GM03348 (cell line): ENCODE measurements around the gene ART5.
"Not testable (repeated sequence)": the region's sequence is repeated elsewhere in the genome, so short reads cannot be mapped to it uniquely, and the experiment has no call there.

Experiments used
- DNase-seq: peaks from one replicate; pipeline ENCODE4 v3.0.0; 2012; ENCODE audit warnings: low spot score

The ART5 gene

DNA sequence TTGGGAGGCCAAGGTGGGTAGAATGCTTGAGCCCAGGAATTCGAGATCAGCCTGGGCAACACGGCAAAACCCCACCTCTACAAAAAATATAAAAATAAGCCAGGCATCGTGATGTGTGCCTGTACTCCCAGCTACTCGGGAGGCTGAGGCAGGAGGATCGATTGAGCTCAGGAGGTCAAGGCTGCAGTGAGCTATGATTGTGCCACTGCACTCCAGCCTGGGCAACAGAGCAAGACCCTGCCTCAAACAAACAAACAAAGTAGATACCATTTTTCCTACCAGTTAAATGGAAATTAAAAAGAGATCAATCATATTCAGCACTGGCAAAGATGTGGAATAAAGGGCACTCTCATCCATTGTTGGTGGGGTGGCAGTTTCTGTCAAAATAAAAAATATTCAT lies 15.5 kb upstream of the ART5 start:
- DNase-seq = not testable (repeated sequence)

DNA sequence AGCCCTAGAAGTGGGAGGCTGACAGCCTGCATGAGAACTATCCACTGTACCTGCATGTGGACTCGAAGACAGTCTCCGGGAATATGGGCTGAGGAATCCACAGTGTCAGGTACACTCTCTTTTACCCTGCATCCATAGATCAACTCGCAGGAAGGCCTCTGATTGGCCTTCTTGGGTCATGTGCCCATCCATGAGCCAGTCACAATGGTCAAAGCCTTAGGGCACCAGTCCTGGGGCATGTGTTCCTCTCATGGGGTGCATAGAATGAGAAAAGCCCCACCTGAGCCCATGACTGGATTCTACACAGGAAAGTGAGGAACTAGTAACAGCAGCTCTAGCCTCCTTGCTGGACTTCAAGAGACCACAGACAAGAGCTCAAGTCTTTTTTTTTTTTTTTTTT lies 13.8 kb upstream of the ART5 start:
- DNase-seq = no peak

DNA sequence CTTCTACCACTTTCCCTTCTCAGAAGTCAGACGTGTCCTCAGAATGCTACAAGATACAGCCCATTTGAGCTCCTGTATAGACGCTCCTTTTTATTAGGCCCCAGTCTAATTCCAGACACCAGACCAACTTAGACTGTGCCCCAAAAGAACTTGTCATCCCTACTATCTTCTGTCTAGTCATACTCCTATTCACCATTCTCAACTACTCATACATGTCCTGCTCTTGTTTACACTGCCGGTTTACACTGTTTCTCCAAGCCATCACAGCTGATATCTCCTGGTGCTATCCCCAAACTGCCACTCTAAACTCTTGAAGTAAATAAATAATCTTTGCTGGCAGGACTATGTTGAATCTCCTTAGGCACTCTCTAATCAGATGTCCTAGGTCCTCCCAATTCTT lies 10.7 kb upstream of the ART5 start:
- not testable (repeated sequence) for DNase-seq

DNA sequence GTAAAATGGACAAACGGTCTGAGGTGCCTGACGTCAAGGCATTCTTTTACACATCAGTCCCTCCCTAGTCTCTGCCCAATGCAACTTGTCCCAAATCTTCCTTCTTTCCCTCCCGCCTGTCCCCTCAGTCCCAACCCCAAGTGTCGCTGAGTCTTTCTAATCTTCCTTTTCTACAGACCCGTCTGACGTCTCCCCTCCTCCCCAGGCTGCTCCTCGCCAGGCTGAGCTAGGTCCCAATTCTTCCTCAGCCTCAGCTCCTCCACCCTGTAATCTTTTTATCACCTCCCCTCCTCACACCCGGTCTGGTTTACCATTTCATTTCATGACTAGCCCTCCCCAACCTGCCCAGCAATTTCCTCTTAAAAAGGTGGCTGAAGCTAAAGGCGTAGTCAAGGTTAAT lies 7.6 kb upstream of the ART5 start:
- DNase-seq = not testable (repeated sequence)

DNA sequence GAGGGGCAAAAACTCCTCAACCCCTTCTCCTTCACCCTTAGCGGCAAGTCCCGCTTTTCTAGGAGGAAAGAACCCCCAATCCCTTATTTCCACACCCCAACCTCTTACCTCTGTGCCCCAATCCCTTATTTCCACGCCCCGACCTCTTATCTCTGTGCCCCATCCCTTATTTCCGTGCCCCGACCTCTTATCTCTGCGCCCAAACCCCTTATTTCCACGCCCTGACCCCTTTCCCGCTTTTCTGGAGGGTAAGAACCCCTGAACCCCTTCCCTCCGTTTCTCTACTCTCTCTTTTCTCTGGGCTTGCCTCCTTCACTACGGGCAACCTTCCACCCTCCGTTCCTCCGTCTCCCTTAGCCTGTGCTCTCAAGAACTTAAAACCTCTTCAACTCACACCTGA lies 7.1 kb upstream of the ART5 start:
- not testable (repeated sequence) for DNase-seq

DNA sequence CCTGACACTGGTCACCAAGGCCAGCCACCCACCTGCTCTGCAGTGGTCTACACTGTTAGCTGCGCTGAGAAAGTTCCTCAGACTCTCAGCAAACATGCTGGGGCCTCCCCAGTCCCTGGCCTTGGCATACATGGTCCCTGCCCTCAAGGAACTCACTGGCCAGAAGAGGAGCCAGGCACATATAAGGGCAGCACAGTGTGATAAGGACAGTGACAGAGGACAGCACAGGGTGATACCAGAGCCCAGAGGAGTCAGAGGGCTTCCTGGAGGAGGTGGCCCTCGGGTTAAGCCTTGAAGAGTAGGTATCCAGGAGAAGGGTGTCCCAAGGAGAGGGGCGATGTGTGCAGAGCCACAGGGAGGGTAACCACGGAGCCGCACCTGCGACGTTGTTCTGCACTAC lies 3.8 kb upstream of the ART5 start:
- DNase-seq = no peak

DNA sequence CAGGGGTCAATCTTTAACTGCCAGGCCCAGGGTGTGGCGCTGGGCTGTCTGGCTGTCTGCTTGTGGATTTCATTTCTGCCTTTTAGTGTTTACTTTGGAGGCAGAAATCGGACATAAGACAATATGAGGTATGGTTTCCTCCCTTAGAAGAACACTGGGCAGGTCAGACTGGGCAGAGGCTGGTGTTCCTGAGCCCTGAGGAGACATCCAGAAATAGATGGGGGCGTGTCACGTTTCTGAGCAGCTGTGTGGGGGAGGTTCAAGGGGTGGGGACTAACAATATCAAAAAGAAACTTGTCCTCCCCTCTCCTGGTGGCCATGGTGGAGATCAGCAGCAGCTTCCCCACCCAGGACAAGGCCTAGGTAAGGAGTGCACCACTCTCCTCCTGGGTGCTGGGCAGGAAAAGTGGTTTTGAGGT lies 3.0 kb upstream of the ART5 start, which contains the start of gene ART1:
TSS of gene ART1 (plus strand) at position 312 of the 419 bp plus-strand sequence. CDS start 14,086 bp downstream, outside the sequence.
- DNase-seq = no peak

DNA sequence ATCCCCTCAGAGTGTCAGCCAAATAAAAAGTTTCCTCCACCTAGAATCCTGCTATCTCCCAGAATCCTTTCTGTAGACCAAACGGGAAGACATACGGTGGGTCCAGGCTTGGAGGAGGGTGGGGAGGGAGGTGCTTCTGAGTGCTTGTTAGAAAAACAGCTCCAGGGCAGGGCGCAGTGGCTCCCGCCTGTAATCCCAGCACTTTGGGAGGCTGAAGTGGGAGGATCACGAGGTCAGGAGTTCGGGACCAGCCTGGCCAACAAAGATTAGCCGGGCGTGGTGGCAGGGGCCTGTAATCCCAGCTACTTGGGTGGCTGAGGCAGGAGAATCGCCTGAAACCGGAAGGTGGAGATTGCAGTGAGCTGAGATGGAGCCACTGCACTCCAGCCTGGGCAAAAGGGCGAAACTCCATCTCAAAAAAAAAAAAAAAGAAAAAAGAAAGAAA lies 1.3 kb upstream of the ART5 start:
- DNase-seq = not testable (repeated sequence)

DNA sequence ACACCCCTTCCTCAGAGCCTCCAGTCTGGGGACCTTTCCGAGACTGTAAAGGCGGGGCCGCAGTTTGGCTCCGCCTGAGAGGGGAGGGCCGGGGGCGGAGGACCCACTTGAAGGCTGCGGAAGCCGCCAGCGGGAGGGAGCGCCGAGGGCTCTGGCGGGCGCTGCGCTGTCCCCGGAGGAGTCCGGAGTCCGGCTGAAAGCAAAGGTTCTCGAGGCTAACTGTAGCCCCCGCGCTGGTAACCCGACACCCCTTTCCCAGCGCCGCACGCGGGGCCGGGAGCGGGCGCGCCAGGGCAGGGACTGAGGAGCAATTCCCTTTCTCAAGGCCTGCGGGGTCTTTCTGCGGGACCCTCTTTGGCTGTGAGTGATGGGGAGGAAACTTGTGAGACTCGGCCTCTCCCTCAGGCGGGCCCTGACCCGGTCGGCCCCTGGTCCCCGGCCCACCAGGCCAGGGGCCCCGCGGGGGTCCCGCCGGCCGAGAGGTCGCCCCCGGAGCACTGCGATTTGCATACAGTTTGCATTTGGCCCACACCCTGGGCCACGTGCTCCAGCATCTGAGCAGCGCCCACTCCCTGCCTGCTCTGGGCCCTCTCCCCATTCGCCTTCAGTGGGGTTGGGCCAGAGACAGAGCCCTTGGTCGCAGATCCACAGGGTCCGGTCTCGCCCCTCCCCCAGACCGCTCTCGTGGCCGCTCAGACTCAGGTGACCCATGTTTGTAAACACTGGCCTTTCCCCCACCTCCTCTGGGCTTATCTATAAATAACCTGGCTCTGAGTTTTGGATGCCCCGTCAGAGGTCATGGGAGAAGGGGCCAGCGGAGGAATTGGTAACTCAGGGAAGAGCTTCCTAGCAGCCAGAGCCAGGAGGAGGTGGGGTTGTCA lies 519 bp upstream of the ART5 start:
- DNase-seq = peak; percentile 91

DNA sequence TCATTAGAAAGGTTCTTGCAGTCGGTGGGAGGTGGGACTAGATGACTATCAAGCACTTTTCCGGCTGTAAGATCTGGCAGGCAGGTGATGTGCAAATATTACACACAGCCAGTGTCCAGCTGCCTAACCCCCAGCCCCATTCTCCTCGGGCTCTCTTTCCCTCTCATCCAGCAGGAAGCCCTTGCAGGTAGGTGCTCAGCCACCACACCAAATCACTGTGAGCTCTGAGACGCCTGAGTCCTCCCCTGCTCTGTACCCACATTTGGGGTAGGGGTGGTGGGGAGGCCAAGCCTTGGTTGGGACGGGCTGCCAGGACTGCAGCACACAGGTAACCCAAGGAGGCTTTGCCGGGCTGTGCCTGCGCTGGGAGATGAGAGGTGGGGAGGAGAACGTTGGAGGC lies 601 bp downstream of the ART5 start:
- DNase-seq = no peak

DNA sequence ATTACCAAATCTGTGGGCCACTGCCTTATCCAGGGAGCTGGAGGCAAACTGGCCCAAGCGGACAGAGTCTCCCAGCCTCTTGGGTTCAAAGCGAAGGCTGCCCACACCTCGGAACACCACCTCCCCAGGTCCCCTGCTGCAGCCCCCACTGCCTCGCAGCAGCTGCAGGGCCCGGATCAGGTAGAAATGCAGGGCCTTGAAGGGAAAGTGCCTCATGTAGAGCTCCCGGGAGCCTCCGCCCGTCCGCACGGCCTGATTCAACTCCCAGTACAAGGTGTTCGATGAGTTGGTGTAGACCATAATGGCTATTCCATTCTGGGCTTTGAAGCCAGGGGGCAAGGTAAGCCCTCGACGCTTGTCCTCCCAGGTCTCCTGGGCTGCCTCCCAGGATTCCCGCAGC lies 2.0 kb downstream of the ART5 start:
- DNase-seq = no peak

DNA sequence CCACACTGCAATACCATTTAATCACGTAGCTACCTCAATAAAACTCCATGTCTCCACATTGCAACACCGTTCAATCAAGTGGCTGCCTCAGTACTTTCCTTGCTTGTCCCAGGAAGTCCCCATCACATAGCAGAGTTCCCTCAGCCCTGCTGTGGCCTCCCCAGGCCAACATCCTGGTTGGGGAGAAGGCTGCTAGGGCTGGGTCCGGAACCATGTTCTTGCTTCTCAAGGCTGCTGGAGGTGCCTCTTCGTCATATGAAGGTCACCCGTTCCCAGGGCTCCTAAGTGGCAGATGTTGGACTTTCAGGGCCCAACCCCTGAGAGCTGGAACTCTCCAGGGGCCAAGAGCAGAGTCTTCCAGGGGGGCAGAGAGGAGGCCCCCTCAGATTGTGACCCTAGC lies 3.3 kb downstream of the ART5 start:
- no peak for DNase-seq

DNA sequence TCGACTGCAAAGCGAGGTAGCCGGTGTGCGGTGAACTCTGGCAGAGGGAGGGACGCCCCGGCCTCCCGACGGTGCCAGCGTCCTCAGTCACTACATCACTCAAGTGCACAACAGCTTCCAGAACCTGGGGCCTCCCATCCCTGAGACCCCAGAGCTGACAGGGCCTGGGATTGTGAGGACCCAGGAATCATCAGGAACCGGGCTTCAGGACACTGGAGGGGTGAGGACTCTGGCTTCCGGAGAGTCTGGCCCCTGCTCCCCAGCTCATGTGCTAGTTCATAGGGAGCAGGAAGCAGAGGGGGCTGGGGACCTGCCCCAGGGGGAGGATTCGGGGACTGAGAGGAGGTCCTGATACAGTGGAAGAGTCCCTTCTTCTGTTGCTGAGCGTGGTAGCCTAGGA lies 4.6 kb downstream of the ART5 start:
- no peak for DNase-seq

DNA sequence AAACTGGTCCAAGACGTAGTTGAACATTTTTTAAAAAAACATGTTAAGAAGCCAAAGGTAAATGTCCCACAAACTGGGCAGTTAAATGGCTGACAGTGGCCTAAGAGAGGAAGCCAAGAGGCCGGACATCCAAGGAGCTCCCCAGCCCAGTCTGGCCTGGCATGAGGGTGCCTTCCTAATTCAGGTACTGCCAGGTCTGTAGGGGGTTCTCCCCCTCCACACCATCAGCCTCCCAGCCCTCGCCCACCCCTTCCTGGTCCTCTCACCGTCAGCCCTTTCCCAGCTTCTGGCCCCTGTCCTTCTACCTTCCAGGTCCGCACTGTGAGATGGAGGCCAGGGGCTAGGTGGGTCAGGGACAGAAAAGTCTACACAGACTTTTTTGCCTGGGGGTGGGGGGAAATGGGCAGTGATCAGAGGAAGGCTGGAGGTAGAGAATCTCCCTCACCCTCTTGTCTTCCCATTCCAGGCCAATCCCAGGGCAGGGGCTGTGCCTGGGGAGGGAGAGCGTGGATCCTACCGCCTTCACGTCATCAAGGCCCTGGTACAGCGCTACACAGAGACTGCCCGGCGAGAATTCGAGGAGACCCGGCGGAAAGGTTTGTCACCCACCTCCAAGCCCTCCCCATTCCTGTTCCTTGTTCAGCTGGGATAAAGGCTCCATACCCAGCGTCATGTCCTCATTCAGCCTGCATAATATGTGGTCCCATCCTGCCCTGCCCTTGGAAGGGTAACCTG lies 6.0 kb downstream of the ART5 start:
- no peak for DNase-seq

DNA sequence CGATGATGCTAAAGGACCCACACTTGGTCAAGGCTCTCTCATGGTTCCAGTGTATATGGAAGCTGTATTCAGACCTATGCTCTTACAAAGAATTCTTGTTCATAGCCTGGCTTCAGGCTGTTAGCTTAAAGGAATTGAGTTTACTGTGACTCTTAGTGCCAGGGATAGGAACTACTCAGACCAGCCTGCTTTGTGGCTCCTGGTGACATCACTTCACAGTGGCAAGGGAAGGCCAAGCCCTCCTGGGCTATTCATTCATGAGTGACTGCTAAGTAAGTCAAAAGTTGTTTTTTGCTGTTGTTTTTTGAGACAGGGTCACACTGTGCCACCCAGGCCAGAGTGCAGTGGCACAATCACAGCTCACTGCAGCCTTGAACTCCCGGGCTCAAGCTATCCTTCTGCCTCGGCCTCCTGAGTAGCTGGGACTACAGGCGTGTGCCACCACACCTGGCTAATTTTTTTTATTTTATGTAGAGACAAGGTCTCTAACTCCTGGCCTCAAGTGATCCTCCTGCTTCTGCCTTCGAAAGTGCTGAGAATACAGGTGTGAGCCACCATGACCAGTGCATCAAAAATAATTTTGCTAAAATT lies 9.6 kb downstream of the ART5 start:
- DNase-seq = no peak

DNA sequence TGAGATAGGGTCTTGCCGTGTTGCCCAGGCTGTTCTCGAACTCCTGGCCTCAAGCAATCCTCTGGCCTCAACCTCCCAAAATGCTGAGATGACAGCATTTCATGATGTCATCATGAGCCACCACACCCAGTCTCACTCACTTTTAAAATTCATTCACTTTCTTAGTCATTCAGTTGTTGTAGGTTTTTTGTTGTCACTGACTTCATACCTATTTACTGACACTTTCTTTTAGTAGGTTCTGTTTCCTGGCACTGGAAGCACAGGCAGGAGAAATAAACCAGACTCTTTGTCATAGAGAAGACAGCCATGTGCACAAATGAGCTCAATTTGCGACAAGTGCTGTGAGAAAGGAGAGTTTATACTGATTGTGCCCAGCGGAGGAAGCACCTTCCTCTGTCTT lies 10.5 kb downstream of the ART5 start:
- DNase-seq = no peak

DNA sequence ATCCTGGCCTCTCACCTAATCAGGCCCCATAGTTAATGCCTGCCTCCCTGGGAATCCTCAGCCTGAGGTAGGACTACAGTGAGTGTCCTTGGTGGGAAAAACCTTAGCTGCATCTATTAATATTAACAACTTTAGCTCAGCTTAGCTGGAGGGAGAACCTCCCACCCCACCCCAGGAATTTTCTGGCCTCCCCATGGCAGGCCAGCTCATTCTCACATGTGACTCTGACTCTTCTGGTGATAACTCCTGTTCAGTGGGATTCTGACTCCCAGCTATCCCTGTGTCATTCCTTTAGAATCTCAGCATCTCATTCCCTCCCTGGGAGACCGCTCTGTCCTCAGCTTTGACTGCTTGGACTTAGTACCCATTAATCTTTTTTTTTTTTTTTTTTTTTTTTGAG lies 14.5 kb downstream of the ART5 start:
- peak; percentile 85 for DNase-seq

DNA sequence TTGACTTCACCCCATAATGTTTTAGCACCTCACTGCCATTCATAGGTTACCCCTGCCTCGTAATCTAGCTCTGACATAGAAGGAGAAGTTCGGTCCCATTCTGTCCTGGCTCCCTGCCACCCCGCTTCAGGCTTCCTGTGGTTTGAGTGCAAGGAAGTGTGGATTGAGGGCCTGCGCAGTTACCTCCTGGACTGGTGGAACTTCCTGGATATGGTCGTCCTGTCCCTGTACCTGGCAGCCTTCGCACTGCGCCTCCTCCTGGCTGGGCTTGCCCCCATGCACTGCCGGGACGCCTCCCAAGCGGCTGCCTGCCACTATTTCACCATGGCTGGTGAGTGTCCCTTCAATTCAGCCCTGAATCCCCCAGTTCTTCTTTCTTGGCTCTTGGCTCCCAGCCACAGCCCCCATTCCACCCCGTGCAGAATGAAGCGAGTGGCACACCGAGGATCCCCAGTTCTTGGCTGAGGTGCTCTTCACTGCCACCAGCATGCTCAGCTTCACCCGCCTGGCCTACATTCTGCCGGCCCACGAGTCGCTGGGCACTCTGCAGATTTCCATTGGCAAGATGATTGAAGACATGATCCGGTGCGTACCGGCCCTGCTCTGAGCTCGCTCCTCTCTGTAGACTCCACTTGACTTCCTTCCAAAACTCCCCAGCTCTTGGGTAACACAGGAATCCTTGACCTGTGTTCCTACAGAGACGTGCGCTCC lies 15.4 kb downstream of the ART5 start:
- DNase-seq = no peak

DNA sequence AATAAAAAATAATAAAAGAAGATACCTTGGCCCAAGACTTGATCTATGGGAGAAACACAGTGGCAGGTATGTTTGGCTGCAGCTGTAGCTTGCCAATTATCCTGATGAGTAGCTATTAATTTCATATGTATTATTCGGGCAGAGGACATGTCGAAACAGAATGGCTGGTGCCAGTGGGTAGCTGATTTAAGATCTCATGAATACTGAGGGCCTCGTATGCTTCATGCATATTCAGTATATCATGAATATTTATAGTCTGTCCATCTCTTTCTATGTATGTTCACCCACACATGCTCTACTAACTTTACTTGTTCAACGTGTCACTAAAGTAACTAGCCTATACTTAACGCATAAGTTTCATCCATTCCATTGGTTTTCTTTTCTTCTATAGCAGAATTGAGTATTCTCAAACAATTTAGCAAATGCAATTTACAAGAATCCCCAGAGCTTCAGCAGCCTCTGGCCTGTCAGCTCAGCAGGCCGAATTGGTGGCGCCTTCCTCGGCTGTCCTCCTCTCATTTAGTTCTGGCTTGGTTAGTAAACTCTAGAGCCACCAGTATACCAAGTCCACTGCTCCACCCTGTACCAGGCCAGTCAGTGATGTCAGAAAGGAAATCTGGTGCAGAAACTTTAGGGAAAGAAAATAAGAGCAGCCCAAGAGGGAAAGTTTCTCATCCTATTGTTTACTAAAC lies 17.9 kb downstream of the ART5 start:
- no peak for DNase-seq

DNA sequence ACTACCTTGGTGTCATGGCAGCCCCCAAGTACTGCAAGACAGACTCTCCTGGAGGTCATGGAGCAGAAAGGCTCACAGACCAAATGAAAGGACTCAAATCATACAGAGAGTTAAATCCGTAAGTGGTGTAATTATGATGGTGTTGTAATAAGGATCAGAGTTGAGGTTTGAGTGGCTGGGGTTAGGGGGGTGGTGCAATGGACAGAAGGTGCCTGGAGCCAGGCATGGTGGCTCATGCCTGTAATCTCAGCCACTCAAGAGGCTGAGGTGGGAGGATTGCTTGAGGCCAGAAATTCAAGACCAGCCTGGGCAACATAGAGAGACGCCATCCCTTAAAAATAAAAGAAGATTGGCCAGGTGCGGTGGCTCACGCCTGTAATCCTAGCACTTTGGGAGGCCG lies 18.7 kb downstream of the ART5 start:
- DNase-seq = no peak

DNA sequence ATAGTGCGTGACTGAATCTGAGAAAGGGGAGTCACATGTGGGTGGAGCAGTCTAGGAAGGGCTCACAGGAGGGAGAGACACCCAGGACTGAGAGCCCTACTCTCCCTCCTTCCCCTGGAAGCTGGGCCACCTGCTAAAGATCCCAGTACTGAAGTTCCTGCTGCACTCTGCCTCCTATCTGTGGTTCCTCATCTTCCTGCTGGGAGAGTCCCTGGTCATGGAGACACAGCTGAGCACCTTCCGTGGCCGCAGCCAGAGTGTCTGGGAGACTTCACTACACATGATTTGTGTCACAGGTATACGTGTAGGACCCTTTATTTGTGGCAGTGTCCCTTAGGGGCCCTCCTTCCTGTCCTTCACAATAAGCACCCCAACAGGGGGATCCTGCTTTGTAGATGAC lies 19.3 kb downstream of the ART5 start:
- no peak for DNase-seq

DNA sequence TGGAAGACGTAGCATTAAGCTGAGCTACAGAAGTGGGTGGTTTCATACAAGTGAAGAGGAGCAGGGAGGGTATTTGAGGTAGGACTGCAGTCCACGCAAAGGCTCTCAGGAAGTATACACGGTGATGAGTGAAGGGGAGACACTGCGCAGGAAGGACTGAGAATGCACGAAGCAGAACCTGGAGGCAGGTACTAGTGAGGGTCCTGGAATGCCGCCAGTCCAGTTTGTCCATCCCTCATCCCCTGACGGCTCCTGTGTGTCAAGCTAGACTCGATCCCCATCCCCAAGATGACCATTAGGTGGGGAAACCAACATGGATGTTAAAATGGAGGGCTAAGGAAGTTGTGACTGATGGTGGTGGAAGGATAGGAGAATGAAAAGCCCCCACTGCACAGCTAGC lies 23.8 kb downstream of the ART5 start:
- DNase-seq = no peak
